ENCODE data around the gene MT1F.

Gene MT1F

DNA sequence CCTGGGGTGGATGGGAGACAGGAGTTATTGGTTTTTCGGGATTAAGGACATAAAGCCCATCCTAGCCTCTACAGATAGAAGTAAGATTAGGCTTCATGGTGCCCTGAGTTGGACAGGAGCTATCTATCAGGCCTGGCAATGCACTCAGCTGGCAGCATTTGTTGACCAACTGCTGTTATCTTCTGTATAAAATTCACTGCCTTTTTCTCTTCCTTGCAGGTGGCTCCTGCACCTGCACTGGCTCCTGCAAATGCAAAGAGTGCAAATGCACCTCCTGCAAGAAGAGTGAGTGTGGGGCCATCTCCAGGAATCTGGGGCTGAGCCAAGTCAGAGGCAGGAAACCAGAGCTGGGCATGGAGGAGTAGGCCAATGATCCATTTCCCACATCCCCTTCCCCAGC, 18.7 kb upstream of the MT1F start:
- Histone ChIP-seq H3K14ac (ENCODE audit: low read length) (no peak overlapping the region), H3K79me2 (ENCODE audit: control insufficient read depth, insufficient read depth, low read length, poor library complexity) (no peaks in the 10 kb centered on the region), H3K4me3 (ENCODE audit: low read depth, low read length) (no peak overlapping the region), H3K23ac (ENCODE audit: low read length) (no peak overlapping the region), H3K9me3 (ENCODE audit: insufficient read depth, low read depth, low read length) (peaks cover 10% of the 10 kb centered on the region), H2AK5ac (ENCODE audit: low read length) (no peak overlapping the region), H3K4ac (ENCODE audit: low read depth, low read length) (no peak overlapping the region), H4K8ac (ENCODE audit: low read depth, low read length) (no peak overlapping the region), H4K12ac (ENCODE audit: low read depth, low read length) (no peak overlapping the region), H3K27me3 (ENCODE audit: insufficient read depth, low read length) (peaks cover 92% of the 10 kb centered on the region), H2BK5ac (ENCODE audit: low read depth, low read length, poor library complexity) (no peak overlapping the region), H3K36me3 (ENCODE audit: control insufficient read depth in 1 of 2, insufficient read depth in 2 of 2, low read length in 2 of 2) (no peaks in the 10 kb centered on the region), H2BK12ac (ENCODE audit: low read length) (no peak overlapping the region), H4K91ac (ENCODE audit: low read depth, low read length) (no peak overlapping the region), H3K18ac (ENCODE audit: low read length) (no peak overlapping the region), H3K4me1 (ENCODE audit: control insufficient read depth in 1 of 2, insufficient read depth in 2 of 2, low read length in 2 of 2) (peaks cover 3 to 5% of the 10 kb centered on the region in 2 experiments), H3K4me2 (ENCODE audit: low read length) (no peak overlapping the region), H3K27ac (ENCODE audit: low read depth, low read length) (no peak overlapping the region), H2BK120ac (ENCODE audit: insufficient read depth, low read length, poor library complexity) (no peak overlapping the region), H2AFZ (ENCODE audit: insufficient read depth, low read length, poor library complexity) (no peak overlapping the region), H3K9ac (ENCODE audit: low read length) (no peak overlapping the region), H3K79me1 (ENCODE audit: low read length) (no peaks in the 10 kb centered on the region)
- no peak for DNase-seq
- WGBS (ENCODE audit: extremely low coverage, insufficient coverage, insufficient read length), result no CpG with 5 or more reads among the region's 1 CpG

DNA sequence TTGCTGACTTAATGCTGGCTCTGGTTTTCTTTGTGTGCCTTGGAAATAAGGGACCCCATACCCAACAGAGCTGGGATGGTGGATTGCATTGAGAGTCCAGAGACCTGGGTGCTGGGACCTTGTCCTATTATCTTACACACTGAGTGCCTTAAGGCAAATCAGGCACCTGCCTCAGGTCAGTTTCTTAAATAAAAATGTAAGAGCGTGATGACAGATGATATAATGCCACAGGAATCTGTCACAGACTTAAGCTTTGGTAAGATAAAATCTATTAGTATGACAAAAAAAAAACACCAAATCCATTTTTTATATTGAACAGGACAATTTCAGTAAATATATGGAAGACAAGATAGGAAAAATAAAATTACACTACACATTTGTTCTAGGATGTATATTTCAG, 17.7 kb upstream of the MT1F start:
- peak in 1 of 2 donors; percentile 53 for DNase-seq
- Histone ChIP-seq H2BK5ac (ENCODE audit: low read depth, low read length, poor library complexity) (no peak overlapping the region), H3K9me3 (ENCODE audit: insufficient read depth, low read depth, low read length) (peaks cover 9% of the 10 kb centered on the region), H3K27ac (ENCODE audit: low read depth, low read length) (no peak overlapping the region), H3K36me3 (ENCODE audit: control insufficient read depth in 1 of 2, insufficient read depth in 2 of 2, low read length in 2 of 2) (no peaks in the 10 kb centered on the region), H3K4me3 (ENCODE audit: low read depth, low read length) (no peak overlapping the region), H3K18ac (ENCODE audit: low read length) (no peak overlapping the region), H3K4me1 (ENCODE audit: control insufficient read depth in 1 of 2, insufficient read depth in 2 of 2, low read length in 2 of 2) (peaks cover 3 to 5% of the 10 kb centered on the region in 2 experiments), H3K4ac (ENCODE audit: low read depth, low read length) (no peak overlapping the region), H2AK5ac (ENCODE audit: low read length) (no peak overlapping the region), H4K8ac (ENCODE audit: low read depth, low read length) (no peak overlapping the region), H3K27me3 (ENCODE audit: insufficient read depth, low read length) (peaks cover 87% of the 10 kb centered on the region), H3K79me2 (ENCODE audit: control insufficient read depth, insufficient read depth, low read length, poor library complexity) (no peaks in the 10 kb centered on the region), H2BK12ac (ENCODE audit: low read length) (no peak overlapping the region), H3K4me2 (ENCODE audit: low read length) (no peak overlapping the region), H4K12ac (ENCODE audit: low read depth, low read length) (no peak overlapping the region), H2AFZ (ENCODE audit: insufficient read depth, low read length, poor library complexity) (no peak overlapping the region), H3K14ac (ENCODE audit: low read length) (no peak overlapping the region), H3K9ac (ENCODE audit: low read length) (no peak overlapping the region), H3K23ac (ENCODE audit: low read length) (no peak overlapping the region), H3K79me1 (ENCODE audit: low read length) (no peaks in the 10 kb centered on the region), H2BK120ac (ENCODE audit: insufficient read depth, low read length, poor library complexity) (no peak overlapping the region), H4K91ac (ENCODE audit: low read depth, low read length) (no peak overlapping the region)
- WGBS (ENCODE audit: extremely low coverage, insufficient coverage, insufficient read length), result no CpG with 5 or more reads among the region's 1 CpG

DNA sequence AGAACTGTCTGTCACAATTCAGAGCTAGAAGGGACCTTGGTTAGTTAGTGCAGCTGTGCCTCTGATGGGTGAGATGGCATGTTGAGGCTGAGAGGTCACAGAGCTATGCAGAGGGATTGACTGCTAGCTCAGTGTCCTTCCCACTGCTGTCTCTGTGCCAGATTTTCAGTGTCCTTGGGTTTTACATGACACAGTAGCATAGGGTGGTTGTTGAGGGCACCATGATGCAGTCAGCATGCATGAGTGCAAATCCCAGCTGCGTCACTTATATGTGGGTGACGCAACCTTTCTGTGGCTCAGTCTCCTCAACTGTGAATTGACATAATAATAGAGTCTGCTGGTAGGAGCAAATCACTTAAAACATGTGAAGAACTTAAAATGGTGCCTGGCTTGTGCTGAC, 16.6 kb upstream of the MT1F start:
- no peak overlapping the region for H2AFZ ChIP-seq (ENCODE audit: insufficient read depth, low read length, poor library complexity)
- no peak overlapping the region for H3K9ac ChIP-seq (ENCODE audit: low read length)
- H3K79me1 ChIP-seq (ENCODE audit: low read length), result no peaks in the 10 kb centered on the region
- H3K79me2 ChIP-seq (ENCODE audit: control insufficient read depth, insufficient read depth, low read length, poor library complexity), result no peaks in the 10 kb centered on the region
- no peak overlapping the region for H2BK120ac ChIP-seq (ENCODE audit: insufficient read depth, low read length, poor library complexity)
- no peak overlapping the region for H3K18ac ChIP-seq (ENCODE audit: low read length)
- H2BK12ac ChIP-seq (ENCODE audit: low read length), result no peak overlapping the region
- H3K27ac ChIP-seq (ENCODE audit: low read depth, low read length), result no peak overlapping the region
- H3K4me3 ChIP-seq (ENCODE audit: low read depth, low read length), result no peak overlapping the region
- DNase-seq, result peak; percentile 75 to 91
- H3K4me2 ChIP-seq (ENCODE audit: low read length), result no peak overlapping the region
- no peak overlapping the region for H3K4ac ChIP-seq (ENCODE audit: low read depth, low read length)
- no CpG with 5 or more reads among the region's 2 CpGs for WGBS (ENCODE audit: extremely low coverage, insufficient coverage, insufficient read length)
- H4K12ac ChIP-seq (ENCODE audit: low read depth, low read length), result no peak overlapping the region
- H4K91ac ChIP-seq (ENCODE audit: low read depth, low read length), result no peak overlapping the region
- H2BK5ac ChIP-seq (ENCODE audit: low read depth, low read length, poor library complexity), result no peak overlapping the region
- H3K14ac ChIP-seq (ENCODE audit: low read length), result no peak overlapping the region
- H3K36me3 ChIP-seq (ENCODE audit: control insufficient read depth in 1 of 2, insufficient read depth in 2 of 2, low read length in 2 of 2), result no peaks in the 10 kb centered on the region
- H2AK5ac ChIP-seq (ENCODE audit: low read length), result no peak overlapping the region
- H3K4me1 ChIP-seq (ENCODE audit: control insufficient read depth in 1 of 2, insufficient read depth in 2 of 2, low read length in 2 of 2), result peaks cover 3 to 5% of the 10 kb centered on the region in 2 experiments
- H3K27me3 ChIP-seq (ENCODE audit: insufficient read depth, low read length), result peaks cover 78% of the 10 kb centered on the region
- H4K8ac ChIP-seq (ENCODE audit: low read depth, low read length), result no peak overlapping the region
- peaks cover 8% of the 10 kb centered on the region for H3K9me3 ChIP-seq (ENCODE audit: insufficient read depth, low read depth, low read length)
- H3K23ac ChIP-seq (ENCODE audit: low read length), result no peak overlapping the region

DNA sequence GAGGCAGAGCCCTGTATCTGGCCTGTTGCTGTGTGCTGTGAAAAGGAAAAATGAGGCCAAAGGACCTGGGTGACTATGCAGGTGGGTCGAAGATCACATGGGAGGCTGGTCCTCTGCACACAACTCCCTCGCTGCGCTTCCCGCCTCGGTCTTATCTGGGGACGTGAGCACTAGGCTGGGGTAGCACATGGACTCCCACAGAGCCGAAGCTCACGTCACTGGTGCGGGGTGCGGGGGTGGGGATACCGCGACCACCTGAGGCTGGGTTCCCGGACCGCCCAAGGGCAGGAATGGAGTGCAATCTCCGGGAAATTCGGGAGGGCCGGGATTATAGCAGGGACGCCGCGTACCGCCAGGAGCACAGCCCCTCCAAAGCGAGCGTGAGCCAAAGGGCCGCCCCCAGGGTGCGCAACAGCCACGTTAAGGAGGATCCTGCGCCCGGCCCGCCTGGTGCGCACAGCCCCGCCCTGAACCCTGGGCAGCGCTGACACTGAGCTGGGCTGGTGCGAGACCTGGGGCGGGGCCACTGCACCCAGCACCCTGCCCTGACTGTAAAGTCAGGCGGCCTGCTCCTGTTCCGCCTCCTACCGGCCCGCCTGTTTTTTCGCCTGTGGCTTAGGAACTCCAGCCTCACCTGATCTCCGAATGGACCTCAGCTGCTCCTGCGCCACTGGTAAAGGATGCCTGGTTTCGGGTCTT, 14.5 kb upstream of the MT1F start:
- Histone ChIP-seq H2AFZ (ENCODE audit: insufficient read depth, low read length, poor library complexity) (no peak overlapping the region), H2BK12ac (ENCODE audit: low read length) (no peak overlapping the region), H3K4me2 (ENCODE audit: low read length) (no peak overlapping the region), H3K9ac (ENCODE audit: low read length) (no peak overlapping the region), H2AK5ac (ENCODE audit: low read length) (no peak overlapping the region), H3K27me3 (ENCODE audit: insufficient read depth, low read length) (peaks cover 73% of the 10 kb centered on the region), H3K23ac (ENCODE audit: low read length) (no peak overlapping the region), H4K91ac (ENCODE audit: low read depth, low read length) (no peak overlapping the region), H4K12ac (ENCODE audit: low read depth, low read length) (no peak overlapping the region), H3K27ac (ENCODE audit: low read depth, low read length) (no peak overlapping the region), H3K4me1 (ENCODE audit: control insufficient read depth in 1 of 2, insufficient read depth in 2 of 2, low read length in 2 of 2) (peaks cover under 1 to 3% of the 10 kb centered on the region in 2 experiments), H2BK120ac (ENCODE audit: insufficient read depth, low read length, poor library complexity) (no peak overlapping the region), H4K8ac (ENCODE audit: low read depth, low read length) (no peak overlapping the region), H3K4me3 (ENCODE audit: low read depth, low read length) (no peak overlapping the region), H3K36me3 (ENCODE audit: control insufficient read depth in 1 of 2, insufficient read depth in 2 of 2, low read length in 2 of 2) (no peaks in the 10 kb centered on the region), H3K79me1 (ENCODE audit: low read length) (no peaks in the 10 kb centered on the region), H3K4ac (ENCODE audit: low read depth, low read length) (no peak overlapping the region), H3K18ac (ENCODE audit: low read length) (no peak overlapping the region), H2BK5ac (ENCODE audit: low read depth, low read length, poor library complexity) (no peak overlapping the region), H3K14ac (ENCODE audit: low read length) (no peak overlapping the region), H3K9me3 (ENCODE audit: insufficient read depth, low read depth, low read length) (peaks cover 4% of the 10 kb centered on the region), H3K79me2 (ENCODE audit: control insufficient read depth, insufficient read depth, low read length, poor library complexity) (no peaks in the 10 kb centered on the region)
- peak; percentile 83 to 85 for DNase-seq
- no CpG with 5 or more reads among the region's 42 CpGs for WGBS (ENCODE audit: extremely low coverage, insufficient coverage, insufficient read length)
